Endothelial cell of umbilical vein (primary cell): ENCODE results near the gene MAP1B. TPM values are rescaled to one million over a fixed set of nuclear protein-coding genes. Genes with fewer than 3 reads are reported as not detected.

Experiments
- BruUV-seq: library from RNA; stranded (reverse); fragments of 400-500 nt; replicated peaks from 2 replicates; lab custom pipeline; 2021; lab: Mats Ljungman, UMichigan
- CTCF ChIA-PET: fragments of 300-600, 350-600 bp; sonication (Branson Sonifier 250); formaldehyde crosslinking; loops from one replicate; lab custom pipeline; 2021; ENCODE audit warnings: antibody characterized with exemption, inconsistent platforms; lab: Charles Lee
- POLR2A ChIA-PET: fragments of 300-600, 350-600 bp; sonication (Branson Sonifier 250); formaldehyde crosslinking; loops from one replicate; lab custom pipeline; 2021; ENCODE audit warnings: antibody characterized with exemption, inconsistent platforms; lab: Charles Lee
- DNase-seq: peaks from one replicate; pipeline ENCODE4 v3.0.0-alpha.2; 2011; ENCODE audit warnings: low read depth, low spot score
- FAIRE-seq: peaks from 2 replicates; lab custom pipeline; 2011; peaks lifted over from hg19 to GRCh38; lab: Jason Lieb, UNC
- H2AFZ ChIP-seq: 2 replicates; pipeline ENCODE4 v1.6.0; 2012; ENCODE audit warnings: low read depth, low read length, control low read depth, inconsistent platforms
- H3K27ac ChIP-seq: 2 replicates; pipeline ENCODE4 v1.5.1; 2011; ENCODE audit warnings: low read depth, mild to moderate bottlenecking, control low read depth, low read length, moderate library complexity; ENCODE audit not compliant: insufficient read depth
- H3K27me3 ChIP-seq, 2 experiments: 2 replicates each; pipeline versions ENCODE4 v1.6.0 to v1.6.1; 2011; ENCODE audit warnings: low read length in 2 of 2, mixed read lengths in 1 of 2; ENCODE audit not compliant: control insufficient read depth in 2 of 2, insufficient read depth in 2 of 2
- H3K36me3 ChIP-seq, 2 experiments: 2 replicates in 1 of 2; 3 replicates in 1 of 2; pipeline ENCODE4 v1.5.1; 2011; ENCODE audit warnings: low read length in 2 of 2, mild to moderate bottlenecking in 1 of 2, moderate library complexity in 1 of 2; ENCODE audit not compliant: control insufficient read depth in 2 of 2, insufficient read depth in 2 of 2; ENCODE audit errors: extremely low read depth in 1 of 2
- H3K4me1 ChIP-seq: 3 replicates; pipeline ENCODE4 v1.5.1; 2011; ENCODE audit warnings: mild to moderate bottlenecking, low read length; ENCODE audit not compliant: control insufficient read depth, insufficient read depth; ENCODE audit errors: extremely low read depth
- H3K4me2 ChIP-seq: 2 replicates; pipeline ENCODE4 v1.6.1; 2011; ENCODE audit warnings: low read length, control low read depth, mixed read lengths; ENCODE audit not compliant: insufficient read depth
- H3K4me3 ChIP-seq, 3 experiments: fragments of 200-600 bp in 1 of 3; sonication (generic), shearing (Covaris generic) in 1 of 3; replicated peaks in 1 of 3; 2 replicates each; pipeline ENCODE4 v1.5.1; 2011 to 2016; ENCODE audit warnings: control low read depth in 3 of 3, low read length in 3 of 3, mild to moderate bottlenecking in 2 of 3, inconsistent platforms in 1 of 3, low read depth in 1 of 3, moderate library complexity in 1 of 3; ENCODE audit not compliant: insufficient read depth in 1 of 3
- H3K79me2 ChIP-seq: 2 replicates; pipeline ENCODE4 v1.6.0; 2012; ENCODE audit warnings: low read length, inconsistent platforms; ENCODE audit not compliant: control insufficient read depth, insufficient read depth
- H3K9ac ChIP-seq: replicated peaks from 2 replicates; pipeline ENCODE3; 2011; ENCODE audit warnings: low read length, control low read depth; ENCODE audit not compliant: insufficient read depth; ENCODE audit errors: extremely low read depth
- H3K9me1 ChIP-seq: replicated peaks from 3 replicates; pipeline ENCODE4 v1.6.0; 2011; ENCODE audit warnings: mild to moderate bottlenecking, low read length; ENCODE audit not compliant: control insufficient read depth, insufficient read depth; ENCODE audit errors: extremely low read depth
- H3K9me3 ChIP-seq: replicated peaks from 2 replicates; pipeline ENCODE4 v1.5.1; 2012; ENCODE audit warnings: low read length, inconsistent platforms; ENCODE audit not compliant: control insufficient read depth, insufficient read depth
- H4K20me1 ChIP-seq: replicated peaks from 2 replicates; pipeline ENCODE3; 2011; ENCODE audit warnings: mild to moderate bottlenecking, low read length; ENCODE audit not compliant: control insufficient read depth, insufficient read depth; ENCODE audit errors: extremely low read depth
- CTCF ChIP-seq, 2 donors: IDR thresholded peaks; 1 replicate in 1 of 2; 2 replicates in 1 of 2; pipeline ENCODE4 v1.5.1; 2011; ENCODE audit warnings: low read length in 2 of 2, mild to moderate bottlenecking in 2 of 2, moderate library complexity in 2 of 2, control low read depth in 1 of 2, inconsistent platforms in 1 of 2, low read depth in 1 of 2; ENCODE audit not compliant: insufficient read depth in 1 of 2; ENCODE audit errors: extremely low read depth in 1 of 2
- EZH2 ChIP-seq: IDR thresholded peaks from 2 replicates; pipeline ENCODE4 v1.6.1; 2012; ENCODE audit warnings: borderline replicate concordance, low read depth, mild to moderate bottlenecking, moderate library complexity, low read length, inconsistent platforms; ENCODE audit not compliant: severe bottlenecking
- FOS ChIP-seq: IDR thresholded peaks from 2 replicates; pipeline ENCODE4 v1.6.1; 2011; ENCODE audit warnings: mild to moderate bottlenecking, low read length, moderate library complexity, borderline replicate concordance; ENCODE audit not compliant: insufficient read depth
- GATA2 ChIP-seq: IDR thresholded peaks from 2 replicates; pipeline ENCODE4 v1.7.0; 2011; ENCODE audit warnings: low read depth, mild to moderate bottlenecking, moderate library complexity, mixed read lengths, low read length; ENCODE audit not compliant: insufficient read length, insufficient read depth
- JUN ChIP-seq: IDR thresholded peaks from 2 replicates; pipeline ENCODE4 v1.6.1; 2011; ENCODE audit warnings: borderline replicate concordance, low read depth; ENCODE audit not compliant: insufficient read length, insufficient read depth
- MAX ChIP-seq: IDR thresholded peaks from 2 replicates; pipeline ENCODE4 v1.6.1; 2011; ENCODE audit not compliant: insufficient read depth, insufficient read length
- MYC ChIP-seq: IDR thresholded peaks from one replicate; pipeline ENCODE4 v1.6.1; 2011; ENCODE audit warnings: mild to moderate bottlenecking, low read depth, low read length
- POLR2A ChIP-seq: IDR thresholded peaks from 2 replicates; pipeline ENCODE4 v1.6.1; 2012; ENCODE audit warnings: low read depth, mild to moderate bottlenecking, control low read depth, low read length
- POLR2AphosphoS5 ChIP-seq: IDR thresholded peaks from 2 replicates; pipeline ENCODE4 v1.6.1; 2012; ENCODE audit warnings: low read depth, mild to moderate bottlenecking, control low read depth, low read length, moderate library complexity; ENCODE audit not compliant: insufficient read depth
- dilution Hi-C: fragments of 300-500 bp; cut with MboI; formaldehyde crosslinking; loops from one replicate; pipeline ENCODE4 v1.15.0; 2019; ENCODE audit warnings: low sequenced_read_pairs; ENCODE audit not compliant: extremely low pct_ligation_motif_present
- intact Hi-C: fragments of 100-400 bp; cut with micrococcal nuclease; formaldehyde crosslinking; loops from one replicate; pipeline ENCODE4 v1.10.0; 2022
- polyA plus RNA-seq, 4 experiments: library from polyadenylated mRNA; depleted of rRNA in 3 of 4; stranded (reverse) in 3 of 4; unstranded in 1 of 4; fragments of >200 nt; gene quantifications; 2 replicates each; pipeline versions ENCODE4 v1.2.1 to v1.2.3, GENCODE V29; 2011 to 2012; ENCODE audit warnings: missing spikeins in 1 of 4
- total RNA-seq: library from RNA; stranded (reverse); gene quantifications from 2 replicates; pipeline ENCODE4 v1.2.3, GENCODE V29; 2021

The MAP1B gene
- total and polyA plus RNA-seq, 2 donors (not counting 3 experiments of a cell fraction or from before 2014, with no cell fraction given): 55.9 to 263 TPM

GRCh38 chr5:72079288-72079687, 28.0 kb upstream of the MAP1B start:
- CTCF ChIA-PET: interaction anchor here (1.2 kb wide), 1 partner anchor 9 kb away, joined by 3 read pairs; no protein-coding TSS in a partner anchor
- DNase-seq (no peak), FAIRE-seq (no peak)
- Histone ChIP-seq H3K79me2 (no peaks in the 10 kb centered on the region), H3K4me1 (peaks cover 11% of the 10 kb centered on the region), H3K4me2 (no peak overlapping the region), H3K27me3 (peaks cover 14 to 18% of the 10 kb centered on the region in 2 experiments), H3K27ac (no peak overlapping the region), H3K36me3 (no peaks in the 10 kb centered on the region), H3K9me3 (no peaks in the 10 kb centered on the region), H3K4me3 (no peak overlapping the region), H4K20me1 (no peaks in the 10 kb centered on the region), H3K9ac (no peak overlapping the region), H2AFZ (no peak overlapping the region), H3K9me1 (no peaks in the 10 kb centered on the region)
- intact Hi-C loops: no loop called here
- TF ChIP-seq FOS (no peak), JUN (no peak), EZH2 (no peak), POLR2AphosphoS5 (no peak), MAX (no peak), POLR2A (no peak), GATA2 (no peak), CTCF (IDR thresholded peaks at IDR 0.05; ENCODE audit: extremely low read depth in 1 of 2, insufficient read depth in 1 of 2, low read depth in 1 of 2, low read length in 2 of 2) (no peak), MYC (no peak)
- dilution Hi-C loops: no loop called here
- POLR2A ChIA-PET: no interaction called here
- BruUV-seq: no TSS peak
